Fibroblast of pulmonary artery (primary cell): ENCODE results near the gene NUP54.

Experiments used
- DNase-seq: peaks from one replicate; pipeline ENCODE4 v3.0.0-alpha.2; 2010; ENCODE audit warnings: low read depth
- H3K4me3 ChIP-seq: replicated peaks from 2 replicates; pipeline ENCODE4 v1.5.1; 2011; ENCODE audit warnings: low read depth, mild to moderate bottlenecking, control low read depth, low read length, moderate library complexity
- TF ChIP-seq, protein P1 (sequence below): IDR thresholded peaks from 2 replicates; pipeline ENCODE4 v1.5.1; 2011; ENCODE audit warnings: mild to moderate bottlenecking, control low read depth, low read length, inconsistent platforms; ENCODE audit errors: missing control alignments

NUP54 gene

GRCh38 chr4:76117536-76117935, 30.7 kb downstream of the NUP54 start:
- no peak overlapping the region for H3K4me3 ChIP-seq
- TF ChIP-seq, protein P1, sequence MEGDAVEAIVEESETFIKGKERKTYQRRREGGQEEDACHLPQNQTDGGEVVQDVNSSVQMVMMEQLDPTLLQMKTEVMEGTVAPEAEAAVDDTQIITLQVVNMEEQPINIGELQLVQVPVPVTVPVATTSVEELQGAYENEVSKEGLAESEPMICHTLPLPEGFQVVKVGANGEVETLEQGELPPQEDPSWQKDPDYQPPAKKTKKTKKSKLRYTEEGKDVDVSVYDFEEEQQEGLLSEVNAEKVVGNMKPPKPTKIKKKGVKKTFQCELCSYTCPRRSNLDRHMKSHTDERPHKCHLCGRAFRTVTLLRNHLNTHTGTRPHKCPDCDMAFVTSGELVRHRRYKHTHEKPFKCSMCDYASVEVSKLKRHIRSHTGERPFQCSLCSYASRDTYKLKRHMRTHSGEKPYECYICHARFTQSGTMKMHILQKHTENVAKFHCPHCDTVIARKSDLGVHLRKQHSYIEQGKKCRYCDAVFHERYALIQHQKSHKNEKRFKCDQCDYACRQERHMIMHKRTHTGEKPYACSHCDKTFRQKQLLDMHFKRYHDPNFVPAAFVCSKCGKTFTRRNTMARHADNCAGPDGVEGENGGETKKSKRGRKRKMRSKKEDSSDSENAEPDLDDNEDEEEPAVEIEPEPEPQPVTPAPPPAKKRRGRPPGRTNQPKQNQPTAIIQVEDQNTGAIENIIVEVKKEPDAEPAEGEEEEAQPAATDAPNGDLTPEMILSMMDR: no peak
- DNase-seq: no peak

DNA sequence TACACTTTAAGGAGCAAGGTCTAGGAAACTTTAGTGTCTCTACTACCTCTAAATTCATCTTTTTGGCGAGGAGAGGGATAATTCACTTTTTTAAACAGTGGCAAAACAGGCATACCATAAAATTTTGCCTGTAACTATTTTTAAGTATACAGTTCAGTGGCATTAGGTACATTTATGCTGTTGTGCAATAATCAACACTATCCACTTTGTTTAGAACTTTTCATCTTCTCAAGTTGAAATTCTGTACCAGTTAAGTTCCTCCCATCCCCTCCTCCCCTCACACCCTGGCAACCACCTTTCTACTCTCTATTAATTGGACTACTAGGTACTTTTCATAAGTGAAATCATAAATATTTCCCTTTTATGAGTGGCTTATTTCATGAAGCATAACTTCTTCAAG, 31.4 kb downstream of the NUP54 start:
- H3K4me3 ChIP-seq: no peak overlapping the region
- no peak for DNase-seq
- TF ChIP-seq, protein P1: no peak

DNA sequence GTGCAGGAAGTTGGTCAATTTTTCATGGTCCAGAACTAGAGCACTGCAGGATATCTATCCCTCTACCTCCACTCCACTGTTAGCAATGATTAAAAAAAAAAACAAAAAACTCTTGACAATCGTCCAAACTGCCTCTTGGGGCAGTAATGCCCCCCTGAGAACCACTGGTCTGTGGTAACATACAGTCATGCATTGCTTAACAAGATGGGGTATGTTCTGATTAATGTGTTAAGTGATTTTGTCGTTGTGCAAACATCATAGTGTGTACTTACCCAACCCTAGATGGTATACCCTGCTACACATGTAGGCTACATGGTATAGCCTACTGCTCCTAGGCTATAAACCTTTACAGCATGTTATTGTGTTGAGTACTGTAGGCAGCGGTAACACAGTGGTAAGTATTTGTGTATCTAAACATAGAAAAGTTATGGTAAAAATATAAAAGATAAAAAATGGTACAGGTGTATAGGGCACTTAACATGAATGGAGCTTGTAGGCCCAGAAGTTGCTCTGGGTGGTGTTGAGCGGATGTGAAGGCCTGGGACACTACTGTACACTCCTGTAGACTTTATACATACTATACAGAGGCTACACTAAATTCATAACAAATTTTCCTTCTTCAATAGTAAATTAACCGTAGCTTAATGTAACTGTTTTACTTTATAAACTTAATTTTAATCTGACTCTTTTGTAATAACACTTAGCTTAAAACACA, 39.6 kb downstream of the NUP54 start:
- DNase-seq: peak; percentile 29
- no peak overlapping the region for H3K4me3 ChIP-seq
- TF ChIP-seq, protein P1: no peak

GRCh38 chr4:76106442-76106841, 41.8 kb downstream of the NUP54 start:
- DNase-seq: no peak
- no peak overlapping the region for H3K4me3 ChIP-seq
- TF ChIP-seq, protein P1: no peak

GRCh38 chr4:76105652-76106051, 42.5 kb downstream of the NUP54 start:
- H3K4me3 ChIP-seq: no peak overlapping the region
- no peak for DNase-seq
- TF ChIP-seq, protein P1: no peak

DNA sequence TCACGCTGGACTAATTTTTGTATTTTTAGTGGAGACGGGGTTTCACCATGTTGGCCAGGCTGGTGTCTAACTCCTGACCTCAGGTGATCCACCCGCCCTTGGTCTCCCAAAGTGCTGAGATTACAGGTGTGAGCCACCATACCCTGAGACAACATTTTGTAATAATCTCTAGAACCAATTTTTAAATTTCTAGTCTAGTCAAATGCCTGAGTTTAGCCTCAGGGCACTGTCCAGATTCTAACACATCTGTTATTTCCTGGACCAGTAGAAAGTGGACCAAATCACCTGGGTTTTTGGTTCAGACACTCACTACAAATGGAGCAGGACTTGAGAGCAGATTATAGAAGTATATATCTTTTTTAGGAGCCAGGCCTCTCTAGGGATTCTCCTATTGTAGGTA, 52.1 kb downstream of the NUP54 start:
- no peak overlapping the region for H3K4me3 ChIP-seq
- TF ChIP-seq, protein P1: no peak
- DNase-seq: no peak

DNA sequence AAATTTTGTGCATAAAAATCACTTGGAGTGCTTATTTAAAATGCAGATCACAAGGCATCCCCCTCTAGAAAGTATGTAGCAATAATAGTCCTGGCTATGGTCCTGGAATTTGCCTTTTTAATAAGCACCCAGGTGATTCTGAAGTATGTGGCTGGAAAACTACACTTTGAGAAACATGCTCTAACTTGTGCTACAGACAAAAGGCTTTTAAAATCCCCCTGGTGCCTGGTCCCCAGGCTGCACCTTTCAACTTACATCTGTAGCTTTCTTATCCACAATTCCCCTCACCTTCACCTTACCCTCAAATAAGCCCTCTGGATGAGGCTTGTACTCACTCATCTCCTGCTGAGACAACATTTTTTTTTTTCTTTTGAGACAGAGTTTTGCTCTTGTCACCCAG, 52.6 kb downstream of the NUP54 start:
- H3K4me3 ChIP-seq: no peak overlapping the region
- DNase-seq: no peak
- TF ChIP-seq, protein P1: no peak
